HG03139 (cell line): ENCODE data around the gene GRIN2D.

Source experiments
- ATAC-seq: cut with Tn5 transposase; IDR thresholded peaks from one replicate; pipeline ENCODE4 v1.9.1; 2021; ENCODE audit not compliant: unreplicated experiment

The GRIN2D gene

DNA sequence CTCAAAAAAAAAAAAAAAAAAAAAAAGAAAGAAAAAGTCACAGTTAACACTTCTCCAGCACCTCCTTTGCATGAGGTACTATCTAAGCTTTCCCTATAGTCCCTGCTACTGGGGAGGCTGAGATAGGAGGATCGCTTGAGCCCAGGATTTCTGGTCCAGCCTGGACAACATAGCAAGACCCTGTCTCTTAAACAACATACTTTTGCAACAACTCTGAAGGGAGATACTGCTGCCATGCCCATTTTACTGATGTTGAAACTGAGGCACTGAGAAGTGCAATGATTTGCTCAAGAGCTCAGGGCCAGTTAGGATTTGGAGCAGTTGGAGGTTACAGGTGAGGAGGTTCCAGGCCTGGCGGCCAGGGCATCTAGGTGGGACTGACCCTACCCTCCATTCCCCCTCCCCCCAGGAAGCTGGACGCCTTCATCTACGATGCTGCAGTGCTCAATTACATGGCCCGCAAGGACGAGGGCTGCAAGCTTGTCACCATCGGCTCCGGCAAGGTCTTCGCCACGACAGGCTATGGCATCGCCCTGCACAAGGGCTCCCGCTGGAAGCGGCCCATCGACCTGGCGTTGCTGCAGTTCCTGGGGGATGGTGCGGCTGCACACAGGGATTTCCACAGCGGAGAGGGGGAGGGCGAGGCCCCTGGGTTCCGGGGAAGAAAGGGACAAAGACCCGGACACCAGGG, 48.0 kb downstream of the GRIN2D start:
- ATAC-seq, result no peak

DNA sequence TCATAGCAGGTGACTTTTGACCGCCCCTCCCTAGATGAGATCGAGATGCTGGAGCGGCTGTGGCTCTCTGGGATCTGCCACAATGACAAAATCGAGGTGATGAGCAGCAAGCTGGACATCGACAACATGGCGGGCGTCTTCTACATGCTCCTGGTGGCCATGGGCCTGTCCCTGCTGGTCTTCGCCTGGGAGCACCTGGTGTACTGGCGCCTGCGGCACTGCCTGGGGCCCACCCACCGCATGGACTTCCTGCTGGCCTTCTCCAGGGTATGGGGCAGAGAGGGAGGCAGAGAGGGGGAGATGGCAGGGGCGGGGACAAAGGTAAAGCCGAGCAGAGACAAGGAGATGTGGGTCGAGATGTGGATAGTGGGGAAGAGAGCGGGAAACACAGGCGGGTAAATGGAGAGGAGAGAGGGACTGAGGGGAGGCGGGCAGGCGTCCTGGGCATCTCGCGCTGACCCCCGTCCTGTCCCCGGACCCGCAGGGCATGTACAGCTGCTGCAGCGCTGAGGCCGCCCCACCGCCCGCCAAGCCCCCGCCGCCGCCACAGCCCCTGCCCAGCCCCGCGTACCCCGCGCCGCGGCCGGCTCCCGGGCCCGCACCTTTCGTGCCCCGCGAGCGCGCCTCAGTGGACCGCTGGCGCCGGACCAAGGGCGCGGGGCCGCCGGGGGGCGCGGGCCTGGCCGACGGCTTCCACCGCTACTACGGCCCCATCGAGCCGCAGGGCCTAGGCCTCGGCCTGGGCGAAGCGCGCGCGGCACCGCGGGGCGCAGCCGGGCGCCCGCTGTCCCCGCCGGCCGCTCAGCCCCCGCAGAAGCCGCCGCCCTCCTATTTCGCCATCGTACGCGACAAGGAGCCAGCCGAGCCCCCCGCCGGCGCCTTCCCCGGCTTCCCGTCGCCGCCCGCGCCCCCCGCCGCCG, 48.9 kb downstream of the GRIN2D start:
- ATAC-seq, result no peak

DNA sequence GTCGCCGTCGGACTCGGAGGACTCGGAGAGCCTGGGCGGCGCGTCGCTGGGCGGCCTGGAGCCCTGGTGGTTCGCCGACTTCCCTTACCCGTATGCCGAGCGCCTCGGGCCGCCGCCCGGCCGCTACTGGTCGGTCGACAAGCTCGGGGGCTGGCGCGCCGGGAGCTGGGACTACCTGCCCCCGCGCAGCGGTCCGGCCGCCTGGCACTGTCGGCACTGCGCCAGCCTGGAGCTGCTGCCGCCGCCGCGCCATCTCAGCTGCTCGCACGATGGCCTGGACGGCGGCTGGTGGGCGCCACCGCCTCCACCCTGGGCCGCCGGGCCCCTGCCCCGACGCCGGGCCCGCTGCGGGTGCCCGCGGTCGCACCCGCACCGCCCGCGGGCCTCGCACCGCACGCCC, 49.8 kb downstream of the GRIN2D start:
- no peak for ATAC-seq
